GM19240 (cell line): ENCODE measurements around the gene EGFL6.
"Not testable (repeated sequence)": the region's sequence is repeated elsewhere in the genome, so short reads cannot be mapped to it uniquely, and the experiment has no call there.

Source experiments
- DNase-seq: peaks from one replicate; pipeline ENCODE4 v3.0.0; 2011; ENCODE audit warnings: low spot score; ENCODE audit not compliant: insufficient read length

Gene EGFL6

DNA sequence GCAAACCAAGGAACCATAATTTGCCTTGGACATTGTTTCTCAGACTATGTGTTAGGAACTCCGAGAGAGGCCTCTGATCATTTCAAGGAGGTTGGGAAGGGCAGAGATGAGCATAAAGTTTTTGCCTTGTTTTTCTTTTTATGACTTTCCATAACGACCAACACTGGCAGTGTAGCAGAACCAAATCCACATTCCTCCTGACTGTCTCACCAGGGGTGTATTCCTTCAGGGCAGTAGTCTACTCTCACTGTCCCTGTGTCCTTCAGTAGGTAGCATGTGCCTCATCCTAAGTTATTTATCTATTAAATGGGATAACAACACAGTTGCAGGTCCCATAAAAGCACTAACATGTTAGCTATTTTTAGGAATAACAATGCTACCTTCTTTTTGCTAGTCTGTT, 20.8 kb downstream of the EGFL6 start:
- DNase-seq = no peak

DNA sequence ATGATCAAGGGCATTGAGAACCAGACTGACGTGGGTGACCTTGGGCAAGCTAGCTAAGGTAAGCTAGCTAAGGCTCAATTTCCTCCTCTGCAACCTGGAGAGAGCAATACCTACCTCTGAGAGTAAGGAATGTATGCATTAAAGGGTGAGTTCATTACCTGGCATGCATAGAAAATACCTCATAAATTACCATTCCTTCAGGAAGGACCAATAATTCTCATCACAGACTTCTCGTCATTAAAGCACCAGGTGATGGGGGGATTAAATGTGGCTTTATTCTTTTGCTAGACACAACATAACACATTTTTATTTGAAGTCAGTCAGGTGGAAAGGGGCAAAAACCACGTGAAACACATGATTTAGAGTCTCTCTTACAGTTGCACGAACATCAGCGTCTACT, 21.5 kb downstream of the EGFL6 start:
- no peak for DNase-seq

DNA sequence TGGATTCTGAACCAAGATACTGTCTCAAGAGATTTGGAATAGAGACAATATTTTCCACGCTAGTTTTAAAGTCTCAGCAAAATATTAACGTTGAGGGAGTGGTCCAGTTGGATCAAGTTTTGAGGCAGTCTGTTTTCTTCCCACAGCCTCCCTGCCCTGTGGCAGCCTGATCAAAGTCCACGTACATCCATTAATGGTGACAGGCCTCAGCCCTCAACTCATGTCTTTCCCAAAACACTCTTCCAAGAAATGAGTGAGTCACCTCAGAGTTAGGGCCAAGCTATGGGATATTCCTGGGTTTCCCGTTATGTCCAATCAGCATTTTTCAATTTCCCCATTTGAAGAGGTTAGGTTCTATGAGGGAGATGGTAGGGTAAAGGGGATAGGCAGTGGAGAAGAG, 28.5 kb downstream of the EGFL6 start:
- no peak for DNase-seq

DNA sequence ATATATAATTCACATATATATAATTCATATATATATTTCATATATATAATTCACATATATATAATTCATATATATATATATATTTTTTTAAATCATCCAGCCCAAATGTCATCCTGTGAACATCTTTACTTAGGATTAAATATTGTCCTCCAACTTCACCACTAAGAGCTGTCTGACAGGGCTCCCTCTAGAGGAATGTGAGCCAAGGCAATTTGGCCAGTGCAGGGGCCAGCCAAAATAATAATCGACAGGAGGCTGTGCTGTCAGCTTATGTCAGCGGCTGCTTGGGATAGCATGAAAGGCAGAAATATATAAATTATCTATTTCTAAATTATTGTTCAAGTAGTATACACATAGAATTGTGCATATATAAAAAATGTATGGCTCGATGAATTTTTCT, 29.5 kb downstream of the EGFL6 start:
- DNase-seq = no peak

DNA sequence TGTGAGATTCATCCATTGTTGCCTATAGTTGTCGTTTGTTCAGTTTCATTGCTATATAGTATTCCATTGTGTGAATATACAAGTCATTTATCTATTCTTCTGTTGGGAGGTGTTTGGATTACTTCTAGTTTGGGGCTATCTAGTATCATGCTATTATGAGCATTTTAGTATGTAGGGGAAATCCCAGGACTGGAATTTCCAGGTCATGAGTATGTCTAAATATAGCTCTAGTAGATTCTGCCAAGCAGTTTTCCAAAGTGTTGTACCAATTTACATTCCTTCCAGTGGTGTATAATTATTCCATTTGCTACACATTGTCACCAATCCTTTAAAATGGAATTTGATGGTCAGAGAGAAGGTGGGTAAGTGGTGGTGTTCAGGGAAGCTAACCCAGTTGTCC, 30.1 kb downstream of the EGFL6 start:
- no peak for DNase-seq

DNA sequence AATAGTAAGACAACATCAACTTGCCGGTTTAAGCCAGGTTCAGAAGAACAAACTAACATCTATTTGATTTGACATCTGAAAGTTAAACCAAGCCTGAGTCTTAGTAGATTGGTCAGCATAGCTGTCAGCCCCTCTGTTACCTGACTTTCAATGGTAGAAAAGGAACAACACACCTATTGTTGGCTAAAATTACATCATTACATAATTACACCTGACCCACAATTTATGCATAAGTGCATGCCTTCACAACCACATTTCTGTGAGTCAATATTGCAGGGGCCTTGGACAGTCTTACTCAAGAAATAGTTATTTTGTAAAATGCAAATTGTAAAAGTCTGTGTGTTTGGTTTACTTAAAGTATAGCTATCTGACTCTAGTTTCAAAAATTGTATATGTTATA, 36.2 kb downstream of the EGFL6 start:
- DNase-seq = no peak

DNA sequence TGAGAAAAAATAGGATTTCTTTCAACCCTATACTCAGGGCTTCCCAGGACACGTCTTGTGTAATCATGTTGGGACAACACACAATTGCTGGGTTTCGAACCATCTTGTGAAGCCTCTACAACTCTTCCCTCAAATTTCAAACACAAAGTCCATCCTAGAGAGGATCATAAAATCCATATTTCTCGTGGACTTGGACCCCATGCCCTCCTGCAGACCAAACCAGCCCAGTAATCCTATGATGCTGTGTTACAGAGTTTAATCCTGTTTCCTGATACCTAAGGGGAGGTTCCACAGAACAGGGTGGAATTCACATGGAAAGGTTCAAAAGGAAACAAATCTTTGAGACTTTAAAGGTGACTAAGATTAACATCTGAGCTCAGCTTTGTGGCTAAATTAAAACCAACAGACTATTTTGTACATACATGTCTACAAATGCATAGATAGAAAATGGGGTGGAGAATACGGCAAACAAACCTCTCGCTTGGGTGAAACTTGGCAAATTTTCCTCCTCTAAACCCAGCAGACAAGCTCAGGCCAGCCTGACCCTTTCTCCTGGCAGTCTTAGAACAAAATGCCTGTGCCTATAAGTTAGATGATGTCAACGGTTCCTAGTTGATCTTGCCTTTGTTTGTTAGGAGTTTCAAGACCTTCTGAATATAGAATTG, 38.1 kb downstream of the EGFL6 start:
- no peak for DNase-seq

DNA sequence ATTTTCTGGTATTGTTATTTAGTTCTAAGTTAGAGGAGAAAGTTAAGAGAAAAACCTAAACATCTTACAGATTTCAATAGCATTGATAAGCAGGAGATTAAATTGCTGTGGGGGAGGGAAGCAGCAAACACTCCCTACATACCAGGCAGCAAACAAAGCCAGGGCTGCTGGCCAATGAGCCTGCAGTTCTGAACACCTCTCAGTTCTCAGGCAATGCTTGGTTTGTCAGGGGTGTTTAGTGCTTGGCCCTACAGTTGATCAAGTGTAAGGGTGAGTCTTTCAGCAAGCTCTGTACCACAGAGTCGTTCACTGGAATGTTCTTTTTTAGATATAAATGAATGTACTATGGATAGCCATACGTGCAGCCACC, 38.6 kb downstream of the EGFL6 start:
- DNase-seq = no peak

DNA sequence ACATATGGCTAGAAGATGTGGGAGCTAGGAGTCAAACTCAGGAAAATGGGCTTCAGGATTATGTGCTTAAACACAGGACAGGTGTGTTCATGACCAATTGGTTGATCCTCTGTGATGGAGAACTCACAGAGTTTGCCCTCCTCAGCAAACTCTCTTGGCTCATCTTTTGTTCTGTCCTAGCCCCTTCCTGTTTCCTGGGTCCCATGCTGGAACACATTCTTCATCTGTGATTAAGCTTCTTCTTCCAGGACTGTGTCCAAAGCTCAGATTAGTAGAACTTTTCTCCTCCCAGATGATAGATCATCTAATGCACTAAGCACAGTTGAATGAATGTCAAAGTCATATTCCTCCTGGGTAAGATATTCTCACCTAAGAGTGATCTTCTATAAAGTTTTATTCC, 44.8 kb downstream of the EGFL6 start:
- no peak for DNase-seq

DNA sequence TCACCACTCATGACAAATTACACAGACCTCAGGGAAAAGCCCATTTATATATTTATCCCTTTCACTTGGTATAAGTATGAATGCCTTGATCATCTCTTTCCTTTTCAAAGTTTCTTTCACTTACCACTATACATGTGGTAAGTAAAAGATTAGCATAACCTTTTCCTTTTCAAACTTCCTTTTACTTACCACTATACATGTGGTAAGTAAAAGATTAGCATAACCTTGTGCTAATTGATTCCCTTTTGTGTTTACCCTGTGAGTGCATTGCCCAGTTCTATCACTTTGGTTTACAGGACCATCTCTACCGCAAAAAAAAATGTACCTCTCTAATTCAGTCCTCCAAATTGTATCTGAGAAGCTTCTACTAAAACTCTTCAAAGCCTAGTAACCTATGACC, 50.8 kb downstream of the EGFL6 start:
- no peak for DNase-seq

DNA sequence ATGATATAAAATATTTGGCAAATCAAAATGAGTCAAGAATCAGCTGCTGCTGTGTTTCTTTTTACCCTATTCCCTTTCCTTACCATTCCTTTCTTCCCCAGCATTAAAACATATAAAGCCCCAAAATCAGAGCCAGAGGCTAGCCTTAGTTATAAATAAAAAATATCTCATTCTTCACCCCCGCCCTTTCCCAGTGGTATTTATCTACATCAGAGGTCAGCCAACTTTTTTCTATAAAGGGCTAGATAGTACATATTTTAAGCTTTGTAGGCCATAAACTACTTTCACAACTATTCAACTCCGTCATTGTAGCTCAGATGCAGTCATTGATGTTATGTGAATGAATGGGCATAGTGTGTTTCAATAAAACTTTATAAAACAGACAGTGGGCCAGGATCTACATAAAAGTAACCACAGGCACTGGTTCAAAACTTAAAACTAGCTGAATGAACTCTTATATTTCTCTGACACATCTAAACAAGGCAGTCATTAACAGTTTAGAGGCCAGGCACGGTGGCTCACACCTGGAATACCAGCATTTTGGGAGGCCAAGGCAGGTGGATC, 53.1 kb downstream of the EGFL6 start:
- no peak for DNase-seq

DNA sequence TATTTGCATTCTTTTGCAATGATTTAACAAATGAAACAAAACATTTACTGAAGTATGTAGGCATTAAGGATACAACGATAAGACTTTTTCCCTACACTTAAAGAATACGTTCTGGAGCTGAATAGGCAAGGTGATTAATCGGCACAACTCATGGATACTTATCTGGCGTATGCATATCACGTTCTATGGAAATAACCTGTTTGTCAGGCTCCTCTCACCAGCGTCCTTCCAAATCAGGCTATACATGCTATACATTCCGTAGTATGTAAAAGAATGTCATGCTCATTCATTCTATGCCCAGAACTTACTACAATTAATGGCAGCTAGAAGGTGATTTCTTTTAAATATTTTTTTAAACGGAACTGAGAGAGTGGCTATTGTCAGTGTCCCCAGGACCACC, 57.9 kb downstream of the EGFL6 start:
- DNase-seq = no peak

DNA sequence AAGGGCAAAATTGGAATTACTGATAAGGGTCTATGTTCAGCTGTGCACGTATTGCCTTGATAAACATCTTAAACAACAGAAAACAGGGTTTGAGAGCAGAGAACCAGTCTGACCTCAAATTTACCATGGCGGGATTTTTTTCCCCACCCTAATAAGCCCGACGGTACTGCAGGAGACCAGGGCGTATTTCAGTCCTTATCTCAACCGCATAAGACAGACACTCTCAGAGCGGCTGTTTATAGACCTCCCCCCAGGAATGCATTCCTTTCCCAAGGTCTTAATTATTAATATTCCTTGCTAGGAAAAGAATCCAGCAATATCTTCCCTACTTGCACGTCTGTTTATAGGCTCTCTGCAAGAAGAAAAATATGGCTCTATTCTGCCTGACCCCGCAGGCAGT, 67.8 kb downstream of the EGFL6 start:
- DNase-seq = not testable (repeated sequence)

DNA sequence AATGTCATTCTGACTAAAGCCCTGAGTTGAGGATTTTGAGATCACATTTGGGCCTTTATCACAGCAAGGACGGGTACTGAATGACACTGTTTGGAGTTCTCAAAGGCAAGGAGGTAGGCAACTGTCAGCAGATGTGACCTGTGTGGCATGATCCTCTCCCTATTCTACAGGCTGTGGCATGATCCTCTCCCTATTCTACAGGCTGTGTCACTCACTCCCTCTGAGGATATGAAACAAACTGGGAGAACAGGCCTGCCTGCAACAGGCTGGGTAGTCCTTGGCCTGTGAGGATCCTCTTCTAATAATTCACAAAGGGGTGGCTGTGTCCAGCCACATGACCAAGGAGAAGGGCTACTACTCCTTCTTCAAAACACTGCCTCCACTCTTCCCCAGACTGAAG, 68.6 kb downstream of the EGFL6 start:
- DNase-seq = no peak

DNA sequence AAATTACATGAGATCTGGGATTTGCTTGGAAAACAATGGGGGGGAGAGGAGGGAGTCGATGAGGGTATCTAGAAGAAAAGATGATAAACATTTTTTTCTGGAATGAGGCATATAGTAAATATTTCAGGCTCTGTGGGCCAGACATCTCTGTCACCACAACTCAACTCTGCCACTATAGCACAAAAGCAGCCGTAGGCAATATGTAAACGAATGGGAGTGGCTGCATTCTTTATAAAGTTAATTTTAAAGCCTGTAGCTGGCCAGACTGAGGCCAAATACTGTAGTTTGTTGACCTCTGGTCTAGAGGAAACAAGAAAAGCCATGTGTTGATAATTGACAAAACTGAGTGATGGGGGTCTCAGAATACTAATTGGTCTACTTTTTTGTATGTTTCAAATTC, 69.4 kb downstream of the EGFL6 start:
- DNase-seq = no peak

DNA sequence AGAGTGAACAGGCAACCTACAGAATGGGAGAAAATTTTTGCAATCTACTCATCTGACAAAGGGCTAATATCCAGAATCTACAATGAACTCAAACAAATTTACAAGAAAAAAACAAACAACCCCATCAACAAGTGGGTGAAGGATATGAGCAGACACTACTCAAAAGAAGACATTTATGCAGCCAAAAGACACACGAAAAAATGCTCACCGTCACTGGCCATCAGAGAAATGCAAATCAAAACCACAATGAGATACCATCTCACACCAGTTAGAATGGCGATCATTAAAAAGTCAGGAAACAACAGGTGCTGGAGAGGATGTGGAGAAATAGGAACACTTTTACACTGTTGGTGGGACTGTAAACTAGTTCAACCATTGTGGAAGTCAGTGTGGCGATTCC, 72.3 kb downstream of the EGFL6 start:
- DNase-seq = not testable (repeated sequence)

DNA sequence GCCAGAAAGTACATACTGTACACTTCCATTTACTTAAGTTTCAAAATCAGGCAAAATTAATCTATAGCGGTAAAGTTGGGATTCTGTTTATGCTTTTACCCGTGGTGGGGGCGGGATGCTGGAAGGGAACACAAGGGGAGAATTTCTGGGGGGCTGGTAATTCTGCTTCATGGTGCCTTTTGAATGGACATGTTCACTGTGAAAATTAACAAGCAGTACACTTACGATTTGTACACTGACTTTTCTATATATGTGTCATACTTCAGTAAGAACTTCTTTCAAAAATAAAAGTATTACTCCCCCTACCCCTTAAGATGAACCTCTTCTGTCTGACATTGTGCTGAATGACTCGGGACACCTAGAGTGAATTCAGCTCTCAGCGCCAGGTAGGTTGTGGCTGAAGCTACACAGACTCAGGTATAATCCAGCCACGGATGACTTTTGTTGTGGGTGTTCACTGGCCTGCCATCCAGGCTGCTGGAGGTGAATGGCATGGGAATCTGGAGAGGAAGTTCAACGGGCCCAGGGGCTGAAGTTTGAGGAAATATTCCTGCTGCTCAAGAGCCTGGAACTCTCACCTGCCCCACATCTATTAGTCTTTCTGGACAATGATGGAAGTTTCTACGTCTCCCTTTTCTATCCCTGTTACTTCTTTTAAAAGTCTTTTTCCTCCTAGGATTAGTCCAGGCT, 76.2 kb downstream of the EGFL6 start:
- no peak for DNase-seq

DNA sequence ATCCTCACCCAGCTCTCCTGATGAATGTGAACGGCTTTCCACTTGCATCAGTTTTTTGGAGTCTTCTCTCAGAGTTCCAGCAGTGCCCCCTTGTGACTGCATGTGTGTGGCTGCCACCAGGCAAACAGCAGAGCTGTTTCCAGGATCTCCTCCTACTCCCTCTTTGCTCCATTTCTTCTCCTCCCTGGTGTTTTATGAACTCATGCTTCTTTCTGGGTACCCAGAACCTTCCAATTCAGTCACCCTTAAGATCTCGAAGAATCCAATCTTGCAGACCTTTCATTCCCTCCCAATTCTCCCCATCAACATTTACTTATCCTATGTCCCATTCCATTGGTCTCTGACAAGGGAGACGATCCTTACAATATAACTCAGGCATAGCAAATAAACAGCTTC, 76.8 kb downstream of the EGFL6 start:
- no peak for DNase-seq

DNA sequence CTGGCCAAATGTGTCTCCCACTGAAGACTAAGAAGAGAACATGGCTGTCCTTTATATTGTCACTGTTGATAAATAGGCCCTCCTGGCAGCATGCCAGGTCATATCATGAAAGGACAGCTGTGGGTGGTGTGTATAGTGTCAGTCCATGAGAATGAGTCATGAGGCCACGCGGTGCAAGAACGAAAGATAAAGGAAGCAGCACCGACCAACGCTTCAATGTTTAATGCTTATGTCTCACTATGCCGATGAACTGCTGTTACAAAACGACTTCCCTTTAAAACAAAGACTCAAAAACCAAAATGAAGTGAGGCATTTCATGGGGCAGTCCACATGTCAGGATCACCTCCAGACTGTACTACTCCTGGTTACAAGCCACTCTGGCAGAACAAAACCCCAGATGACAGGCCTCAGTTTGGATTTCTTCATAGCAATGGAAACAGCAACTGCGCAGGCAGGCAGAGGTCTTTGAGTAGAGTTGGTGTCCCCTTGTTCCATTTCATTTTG, 78.4 kb downstream of the EGFL6 start:
- no peak for DNase-seq

DNA sequence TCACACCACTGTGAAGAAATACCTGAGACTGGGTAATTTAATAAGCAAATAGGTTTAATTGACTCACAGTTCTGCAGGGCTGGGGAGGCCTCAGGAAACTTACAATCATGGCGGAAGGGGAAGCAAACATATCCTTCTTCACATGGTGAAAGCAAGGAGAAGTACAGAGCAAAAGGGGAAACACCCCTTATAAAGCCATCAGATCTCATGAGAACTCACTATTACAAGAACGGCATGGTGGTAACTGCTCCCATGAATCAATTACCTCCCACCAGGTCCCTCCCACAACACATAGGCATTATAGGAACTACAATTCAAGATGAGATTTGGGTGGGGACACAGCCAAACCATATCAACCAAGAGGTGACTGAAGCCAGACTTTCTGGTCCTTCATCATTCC, 78.9 kb downstream of the EGFL6 start:
- not testable (repeated sequence) for DNase-seq

DNA sequence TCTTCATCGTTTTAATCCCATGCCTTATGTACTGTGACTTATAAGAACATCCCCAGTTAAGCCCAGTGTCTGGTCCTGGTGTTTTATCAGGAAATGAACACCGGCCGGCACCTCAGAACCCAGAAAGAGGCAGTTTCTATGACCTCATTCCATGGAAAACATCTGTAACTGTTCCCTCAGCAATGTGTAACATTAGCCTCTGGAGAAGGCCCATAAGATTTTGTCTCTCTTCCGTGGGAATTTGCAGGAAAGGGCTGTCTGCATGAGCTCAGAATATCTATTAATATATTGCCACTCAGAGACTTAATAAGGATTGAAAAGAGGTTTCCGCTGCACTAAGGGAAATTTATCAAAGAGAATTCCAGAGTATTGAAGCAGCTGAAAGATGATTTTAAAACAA, 80.4 kb downstream of the EGFL6 start:
- DNase-seq = no peak

DNA sequence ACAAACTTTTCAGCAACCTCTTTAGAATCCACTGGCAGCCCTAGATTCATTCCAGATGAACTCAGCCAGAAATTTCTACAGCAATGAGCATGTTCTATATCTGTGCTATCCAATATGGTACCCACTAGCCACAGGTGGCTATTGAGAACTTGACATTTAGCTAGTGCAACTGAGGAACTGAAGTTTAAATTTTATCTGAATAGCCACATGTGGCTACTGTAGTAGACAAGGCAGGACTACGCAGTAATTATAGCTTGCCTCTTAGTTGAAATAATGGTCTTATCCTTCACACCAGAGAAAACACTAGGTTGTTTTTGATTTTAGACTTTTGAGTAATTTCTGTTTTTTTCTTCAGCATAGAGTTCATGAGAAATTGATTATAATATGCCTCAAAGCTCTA, 80.9 kb downstream of the EGFL6 start:
- DNase-seq = no peak

DNA sequence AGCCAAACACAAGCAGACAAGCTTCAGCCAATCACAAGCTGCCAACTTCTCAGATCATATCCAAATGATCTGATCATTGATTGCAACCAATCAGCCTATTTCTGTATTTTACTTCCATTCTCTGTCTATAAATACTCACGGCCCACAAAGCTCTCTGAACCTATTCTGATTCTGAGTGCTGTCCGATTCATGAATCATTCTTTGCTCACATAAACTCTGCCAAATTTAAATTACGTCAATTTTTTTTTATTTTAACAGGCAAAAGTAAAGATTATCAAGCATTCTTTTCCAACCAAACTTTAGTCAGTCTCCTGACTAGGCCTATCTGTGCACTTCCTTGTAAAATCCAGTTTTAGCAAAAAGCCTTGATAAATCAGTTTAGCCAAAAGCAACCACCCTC, 81.7 kb downstream of the EGFL6 start:
- DNase-seq = no peak
